GM12865 (cell line): Measurements from ENCODE around the gene COX6B2.

Experiments used
- DNase-seq: peaks from one replicate; pipeline ENCODE4 v3.0.0; 2010; ENCODE audit warnings: low read depth
- H3K4me3 ChIP-seq: 2 replicates; pipeline ENCODE4 v1.5.1; 2011; ENCODE audit warnings: mild to moderate bottlenecking, low read depth, low read length, control low read depth
- TF ChIP-seq, protein P1 (sequence below): IDR thresholded peaks from 2 replicates; pipeline ENCODE4 v1.5.1; 2011; ENCODE audit warnings: low read length, control low read depth, low read depth, inconsistent platforms; ENCODE audit not compliant: insufficient read depth; ENCODE audit errors: missing control alignments

COX6B2 gene

DNA sequence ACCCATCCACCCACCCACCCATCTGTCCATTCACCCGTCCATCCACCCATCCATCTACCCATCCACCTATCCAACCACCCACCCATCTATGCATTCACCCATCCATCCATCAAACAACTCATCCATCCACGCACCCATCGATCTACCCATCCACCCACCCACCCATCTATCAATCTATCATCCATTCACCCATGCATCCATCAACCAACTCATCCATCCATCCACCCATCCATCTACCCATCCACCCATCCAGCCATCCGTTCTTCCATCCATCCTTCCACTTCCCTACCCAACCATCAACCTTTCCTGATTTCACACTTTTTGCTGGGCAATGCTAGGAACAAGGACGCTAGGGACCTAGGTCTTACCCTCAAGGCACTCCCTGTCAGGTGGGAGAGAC is 27.5 kb upstream of the COX6B2 start:
- TF ChIP-seq, protein P1, sequence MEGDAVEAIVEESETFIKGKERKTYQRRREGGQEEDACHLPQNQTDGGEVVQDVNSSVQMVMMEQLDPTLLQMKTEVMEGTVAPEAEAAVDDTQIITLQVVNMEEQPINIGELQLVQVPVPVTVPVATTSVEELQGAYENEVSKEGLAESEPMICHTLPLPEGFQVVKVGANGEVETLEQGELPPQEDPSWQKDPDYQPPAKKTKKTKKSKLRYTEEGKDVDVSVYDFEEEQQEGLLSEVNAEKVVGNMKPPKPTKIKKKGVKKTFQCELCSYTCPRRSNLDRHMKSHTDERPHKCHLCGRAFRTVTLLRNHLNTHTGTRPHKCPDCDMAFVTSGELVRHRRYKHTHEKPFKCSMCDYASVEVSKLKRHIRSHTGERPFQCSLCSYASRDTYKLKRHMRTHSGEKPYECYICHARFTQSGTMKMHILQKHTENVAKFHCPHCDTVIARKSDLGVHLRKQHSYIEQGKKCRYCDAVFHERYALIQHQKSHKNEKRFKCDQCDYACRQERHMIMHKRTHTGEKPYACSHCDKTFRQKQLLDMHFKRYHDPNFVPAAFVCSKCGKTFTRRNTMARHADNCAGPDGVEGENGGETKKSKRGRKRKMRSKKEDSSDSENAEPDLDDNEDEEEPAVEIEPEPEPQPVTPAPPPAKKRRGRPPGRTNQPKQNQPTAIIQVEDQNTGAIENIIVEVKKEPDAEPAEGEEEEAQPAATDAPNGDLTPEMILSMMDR = no peak
- H3K4me3 ChIP-seq = no peak overlapping the region
- DNase-seq = no peak

GRCh38 chr19:55379174-55379573 is 24.7 kb upstream of the COX6B2 start:
- no peak for DNase-seq
- no peak overlapping the region for H3K4me3 ChIP-seq
- TF ChIP-seq, protein P1 = no peak

GRCh38 chr19:55377356-55378131 is 23.0 kb upstream of the COX6B2 start:
- H3K4me3 ChIP-seq = no peak overlapping the region
- TF ChIP-seq, protein P1 = no peak
- no peak for DNase-seq

- TF ChIP-seq, protein P1 = no peak
- H3K4me3 ChIP-seq = no peak within 1 kb of the TSS
- DNase-seq = no peak
These were observed 21.9 kb upstream of the COX6B2 start, which contains the start of gene TMEM190 for GRCh38 chr19:55376241-55376933. TSS of gene TMEM190 (plus strand) at chr19:55376826. CDS start at chr19:55376854, 28 bp downstream.

DNA sequence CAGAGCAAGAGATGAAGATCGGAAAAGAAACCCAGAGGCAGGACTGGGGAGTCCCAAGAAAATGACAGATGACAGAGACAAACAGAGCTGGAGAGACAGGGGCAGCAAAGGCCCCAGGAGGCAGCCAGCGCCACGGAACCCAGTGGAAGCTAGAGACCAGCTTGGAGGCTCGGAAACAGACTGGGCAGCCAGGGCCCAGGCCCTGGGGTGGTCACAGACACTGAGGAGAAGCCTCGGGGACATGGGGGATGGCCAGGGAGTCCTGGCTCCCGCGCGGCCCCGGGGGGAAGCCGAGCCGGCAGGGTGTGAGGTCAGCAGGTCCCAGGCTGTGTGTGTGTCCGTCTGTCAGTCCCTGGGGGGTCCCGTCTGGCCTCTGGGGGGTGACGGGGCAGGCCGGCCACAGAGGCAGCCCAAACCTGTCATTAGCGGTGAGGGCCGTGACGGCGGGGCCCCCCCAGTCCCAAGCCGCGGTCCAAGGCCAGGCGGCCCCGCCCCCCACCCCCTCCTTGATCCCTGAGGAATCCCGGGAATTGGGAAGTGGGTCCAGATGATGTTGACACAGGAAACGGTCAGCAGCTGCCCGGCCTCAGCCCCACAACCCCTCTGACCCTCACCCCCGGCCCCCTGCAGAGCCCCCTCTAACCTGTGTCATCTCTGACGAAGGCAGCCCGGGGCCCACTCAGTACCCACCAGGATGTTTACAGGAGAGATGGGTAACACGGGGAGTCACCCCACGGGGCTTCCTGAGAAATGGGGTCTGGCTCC is 19.7 kb upstream of the COX6B2 start:
- TF ChIP-seq, protein P1 = no peak
- H3K4me3 ChIP-seq = no peak overlapping the region
- DNase-seq = no peak

- TF ChIP-seq, protein P1 = no peak
- no peak for DNase-seq
- H3K4me3 ChIP-seq = no peak overlapping the region
These were observed 18.9 kb upstream of the COX6B2 start for GRCh38 chr19:55373306-55373992.
